ENCODE data around the gene RFX1. TPM values are rescaled to one million over a fixed set of nuclear protein-coding genes. Genes with fewer than 3 reads are reported as not detected.

The RFX1 gene
- total and polyA plus RNA-seq, 2 donors (not counting 1 experiment from before 2014, with no cell fraction given) = 9.2 to 33.3 TPM

- 17% methylated on average over 11 of the region's 12 CpGs for WGBS (ENCODE audit: insufficient coverage)
- peak overlapping the region; percentile 51 for H3K9ac ChIP-seq (ENCODE audit: low read length)
- ChIA-PET CTCF (interaction anchor here (1.0 to 2.2 kb wide), 5 partner anchors 9 to 69 kb away, joined by 3 to 6 read pairs (median 5); partner anchors contain the start of gene DCAF15), POLR2A (interaction anchor here (1.2 to 1.3 kb wide), 2 partner anchors 27 to 52 kb away, joined by 3 read pairs; partner anchors contain the start of genes IL27RA and RFX1)
- H3K27me3 ChIP-seq (replicated peaks in 1 of 4; ENCODE audit: control extremely low read depth in 1 of 4, control insufficient read depth in 3 of 4, insufficient read depth in 4 of 4, low read length in 3 of 4) = peaks cover 0 to 7% (median 0%) of the 10 kb centered on the region in 4 experiments
- intact Hi-C loops (cut with micrococcal nuclease) = no loop called here
- Mint-ChIP-seq H3K4me3 (peak overlapping the region; percentile 56), H3K27ac (peak overlapping the region; percentile 56), H3K9me3 (ENCODE audit: insufficient read depth) (no peaks in the 10 kb centered on the region), H3K4me1 (peaks cover 45% of the 10 kb centered on the region), H3K27me3 (no peaks in the 10 kb centered on the region)
- peak overlapping the region in 4 of 5 experiments; percentile 31 to 65 (median 48) for H3K4me3 ChIP-seq (ENCODE audit: control extremely low read depth in 1 of 5, extremely low read depth in 1 of 5, insufficient read depth in 1 of 5, low read depth in 2 of 5, low read length in 4 of 5)
- TF ChIP-seq CTCF (IDR thresholded peaks at IDR 0.05) = no peak
- H3K9me3 ChIP-seq (ENCODE audit: control extremely low read depth in 1 of 3, control insufficient read depth in 2 of 3, insufficient read depth in 1 of 3, low read length in 2 of 3) = no peaks in the 10 kb centered on the region
- H3K79me2 ChIP-seq (ENCODE audit: control insufficient read depth, insufficient read depth, low read length) = peaks cover 3% of the 10 kb centered on the region
- ATAC-seq (ENCODE audit: low read depth) = no peak
- DNase-seq = peak; percentile 47
- no peaks in the 10 kb centered on the region for H4K20me1 ChIP-seq (ENCODE audit: control insufficient read depth, insufficient read depth, low read length, poor library complexity, severe bottlenecking)
- H3K36me3 ChIP-seq (replicated peaks in 1 of 2; ENCODE audit: control extremely low read depth in 1 of 2, control insufficient read depth in 1 of 2, extremely low read depth in 1 of 2, insufficient read depth in 2 of 2, low read length in 1 of 2) = peaks cover 0 to 5% of the 10 kb centered on the region in 2 experiments
- peak overlapping the region; percentile 73 for H2AFZ ChIP-seq (ENCODE audit: insufficient read depth, low read depth, low read length, poor library complexity, severe bottlenecking)
- H3K4me1 ChIP-seq (ENCODE audit: control insufficient read depth in 2 of 2, insufficient read depth in 2 of 2, low read length in 2 of 2) = peaks cover 35 to 59% of the 10 kb centered on the region in 2 donors
- H3K4me2 ChIP-seq (replicated peaks; ENCODE audit: low read depth, low read length, poor library complexity, severe bottlenecking) = peak overlapping the region; percentile 94
- H3K27ac ChIP-seq (ENCODE audit: low read length in 2 of 2) = peak overlapping the region in 1 of 2 donors; percentile 43
These were observed 26.9 kb downstream of the RFX1 start for GRCh38 chr19:13979244-13979615.

- peak; percentile 52 for DNase-seq
These were observed 27.5 kb downstream of the RFX1 start for GRCh38 chr19:13978351-13979243.

More at GRCh38 chr19:13978351-13979243, 27.5 kb downstream of the RFX1 start:
- H3K4me3 Mint-ChIP-seq = peak overlapping the region; percentile 56
- Histone ChIP-seq H3K4me1 (ENCODE audit: control insufficient read depth in 2 of 2, insufficient read depth in 2 of 2, low read length in 2 of 2) (peaks cover 33 to 57% of the 10 kb centered on the region in 2 donors), H2AFZ (ENCODE audit: insufficient read depth, low read depth, low read length, poor library complexity, severe bottlenecking) (peak overlapping the region; percentile 73), H3K4me3 (ENCODE audit: control extremely low read depth in 1 of 5, extremely low read depth in 1 of 5, insufficient read depth in 1 of 5, low read depth in 2 of 5, low read length in 4 of 5) (peak overlapping the region in 4 of 5 experiments; percentile 31 to 65 (median 48)), H3K27ac (ENCODE audit: low read length in 2 of 2) (peak overlapping the region in 1 of 2 donors; percentile 43), H3K4me2 (replicated peaks; ENCODE audit: low read depth, low read length, poor library complexity, severe bottlenecking) (peak overlapping the region; percentile 94), H3K27me3 (replicated peaks in 1 of 4; ENCODE audit: control extremely low read depth in 1 of 4, control insufficient read depth in 3 of 4, insufficient read depth in 4 of 4, low read length in 3 of 4) (peaks cover 0 to 7% (median 0%) of the 10 kb centered on the region in 4 experiments), H3K79me2 (ENCODE audit: control insufficient read depth, insufficient read depth, low read length) (peaks cover 3% of the 10 kb centered on the region), H3K36me3 (replicated peaks in 1 of 2; ENCODE audit: control extremely low read depth in 1 of 2, control insufficient read depth in 1 of 2, extremely low read depth in 1 of 2, insufficient read depth in 2 of 2, low read length in 1 of 2) (peaks cover 0 to 9% of the 10 kb centered on the region in 2 experiments), H4K20me1 (ENCODE audit: control insufficient read depth, insufficient read depth, low read length, poor library complexity, severe bottlenecking) (no peaks in the 10 kb centered on the region), H3K9me3 (ENCODE audit: control extremely low read depth in 1 of 3, control insufficient read depth in 2 of 3, insufficient read depth in 1 of 3, low read length in 2 of 3) (no peaks in the 10 kb centered on the region), H3K9ac (ENCODE audit: low read length) (peak overlapping the region; percentile 51)
- peak overlapping the region; percentile 67 for H3K27ac Mint-ChIP-seq
- peaks cover 45% of the 10 kb centered on the region for H3K4me1 Mint-ChIP-seq
- intact Hi-C loops (cut with micrococcal nuclease) = no loop called here
- POLR2A ChIA-PET = interaction anchor here (1.2 to 1.3 kb wide), 2 partner anchors 28 to 53 kb away, joined by 3 read pairs; partner anchors contain the start of genes IL27RA and RFX1
- H3K27me3 Mint-ChIP-seq = no peaks in the 10 kb centered on the region
- CTCF ChIA-PET = interaction anchor here (0.7 to 1.6 kb wide), 7 partner anchors 8 to 93 kb away, joined by 3 to 6 read pairs (median 3); partner anchors contain the start of genes DCAF15 and IL27RA
- 18% methylated on average over 69 of the region's 74 CpGs for WGBS (ENCODE audit: insufficient coverage)
- peak; percentile 48 for ATAC-seq (ENCODE audit: low read depth)
- no peak for TF ChIP-seq CTCF (IDR thresholded peaks at IDR 0.05)
- no peaks in the 10 kb centered on the region for H3K9me3 Mint-ChIP-seq (ENCODE audit: insufficient read depth)

Measured in B cell (primary cell).